ENCODE results near the gene BST1. TPM values are rescaled to one million over a fixed set of nuclear protein-coding genes. Genes with fewer than 3 reads are reported as not detected.

BST1 gene
- total and polyA plus RNA-seq, 2 donors (not counting 3 experiments of a cell fraction or from before 2014, with no cell fraction given), result 10.7 to 14.0 TPM

DNA sequence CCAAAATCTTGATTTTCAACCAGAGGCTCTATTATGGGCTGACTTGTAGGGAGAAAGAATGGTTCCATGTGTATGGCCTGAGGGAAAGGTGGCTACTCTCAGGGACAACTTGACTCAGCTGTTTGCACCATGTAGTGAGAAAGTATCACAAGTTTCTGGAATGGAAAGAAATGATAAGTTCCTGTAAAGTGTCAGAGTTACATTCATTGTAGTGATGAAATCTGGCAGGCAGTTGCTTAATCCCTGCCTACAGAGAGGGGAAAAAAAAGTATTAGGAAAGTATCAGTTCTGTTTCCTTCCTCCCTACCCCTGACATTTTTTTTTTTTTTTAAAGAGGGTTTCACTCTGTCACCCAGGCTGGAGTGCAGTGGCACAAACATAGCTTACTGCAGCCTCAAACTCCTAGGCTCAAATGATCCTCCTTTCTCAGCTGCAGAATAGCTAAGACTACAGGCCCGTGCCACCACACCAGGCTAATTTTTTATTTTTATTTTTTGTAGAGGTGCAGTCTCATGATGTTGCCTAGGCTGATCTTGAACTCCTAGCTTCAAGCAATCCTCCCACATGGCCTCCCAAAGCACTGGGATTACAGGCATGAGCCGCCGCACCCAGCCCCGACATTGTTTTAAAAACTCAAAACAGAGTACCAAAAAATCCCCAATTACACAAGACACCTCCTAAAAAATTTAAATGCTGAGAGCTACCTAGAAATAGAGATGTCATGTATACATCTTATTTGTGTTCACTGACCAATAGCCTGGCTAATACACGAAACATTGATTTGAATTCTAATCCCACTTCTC lies 42.9 kb upstream of the BST1 start:
- Histone ChIP-seq H3K79me2 (ENCODE audit: control insufficient read depth, insufficient read depth, low read length) (peaks cover 1% of the 10 kb centered on the region), H3K4me1 (ENCODE audit: control insufficient read depth, extremely low read depth, insufficient read depth, low read length) (peaks cover 10% of the 10 kb centered on the region), H3K4me3 (replicated peaks in 1 of 3; ENCODE audit: insufficient read depth in 1 of 3, low read depth in 1 of 3, low read length in 3 of 3) (no peak overlapping the region), H3K9me3 (replicated peaks; ENCODE audit: control insufficient read depth, insufficient read depth, low read length) (no peaks in the 10 kb centered on the region), H3K9me1 (replicated peaks; ENCODE audit: control insufficient read depth, extremely low read depth, insufficient read depth, low read length) (no peaks in the 10 kb centered on the region), H3K4me2 (ENCODE audit: insufficient read depth, low read length) (no peak overlapping the region), H4K20me1 (replicated peaks; ENCODE audit: control insufficient read depth, extremely low read depth, insufficient read depth, low read length) (no peaks in the 10 kb centered on the region), H3K9ac (replicated peaks; ENCODE audit: extremely low read depth, insufficient read depth, low read length) (no peak overlapping the region), H2AFZ (ENCODE audit: low read depth, low read length) (no peak overlapping the region), H3K27me3 (ENCODE audit: control insufficient read depth in 2 of 2, insufficient read depth in 2 of 2, low read length in 2 of 2) (no peaks in the 10 kb centered on the region), H3K36me3 (ENCODE audit: control insufficient read depth in 2 of 2, extremely low read depth in 1 of 2, insufficient read depth in 2 of 2, low read length in 2 of 2) (no peaks in the 10 kb centered on the region), H3K27ac (ENCODE audit: insufficient read depth, low read depth, low read length) (no peak overlapping the region)
- intact Hi-C loops (cut with micrococcal nuclease) (loop anchor here (10.0 kb wide), 2 partner anchors 425 to 565 kb away; partner anchors contain the start of gene TAPT1), dilution Hi-C loops (cut with MboI; ENCODE audit: extremely low pct_ligation_motif_present, low sequenced_read_pairs) (no loop called here)
- no TSS peak for BruUV-seq (replicated peaks)
- CTCF ChIA-PET, result no interaction called here
- POLR2A ChIA-PET, result no interaction called here
- TF ChIP-seq POLR2A (IDR thresholded peaks at IDR 0.05; ENCODE audit: low read depth, low read length), result no peak
- TF ChIP-seq GATA2 (IDR thresholded peaks at IDR 0.05; ENCODE audit: insufficient read depth, insufficient read length, low read depth, low read length), result no peak
- TF ChIP-seq, protein P1, sequence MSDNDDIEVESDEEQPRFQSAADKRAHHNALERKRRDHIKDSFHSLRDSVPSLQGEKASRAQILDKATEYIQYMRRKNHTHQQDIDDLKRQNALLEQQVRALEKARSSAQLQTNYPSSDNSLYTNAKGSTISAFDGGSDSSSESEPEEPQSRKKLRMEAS (IDR thresholded peaks at IDR 0.05; ENCODE audit: insufficient read depth, insufficient read length), result no peak
- TF ChIP-seq POLR2AphosphoS5 (IDR thresholded peaks at IDR 0.05; ENCODE audit: insufficient read depth, low read depth, low read length), result no peak
- DNase-seq (ENCODE audit: low read depth, low spot score) (peak; percentile 24), FAIRE-seq (no peak)

DNA sequence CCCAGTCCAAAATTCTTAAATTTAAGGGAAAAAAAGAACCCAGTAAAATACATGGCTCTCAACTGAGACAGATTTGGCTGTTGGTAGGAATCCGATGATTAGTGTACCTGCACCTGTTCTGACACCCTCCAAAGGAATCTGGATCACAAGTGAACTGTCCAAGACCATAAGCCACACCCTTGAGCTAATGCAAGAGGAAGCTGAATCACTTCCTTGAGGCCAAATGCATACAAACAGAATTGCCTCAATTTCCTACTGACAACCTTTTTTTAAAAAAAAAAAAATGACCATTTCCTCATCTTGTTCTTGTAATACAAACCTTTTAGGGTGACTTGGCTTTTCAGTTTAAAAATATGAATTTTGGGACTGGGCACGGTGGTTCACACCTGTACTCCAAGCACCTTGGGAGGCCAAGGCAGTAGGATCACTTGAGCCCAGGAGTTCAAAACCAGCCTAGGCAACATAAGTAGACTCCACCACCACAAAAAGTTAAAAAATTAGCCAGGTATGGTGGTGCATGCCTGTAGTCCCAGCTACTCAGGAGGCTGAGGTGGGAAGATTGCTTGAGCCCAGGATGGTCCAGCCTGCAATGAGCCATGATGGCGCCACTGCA lies 37.0 kb upstream of the BST1 start:
- no peak overlapping the region for H2AFZ ChIP-seq (ENCODE audit: low read depth, low read length)
- H3K36me3 ChIP-seq (ENCODE audit: control insufficient read depth in 2 of 2, extremely low read depth in 1 of 2, insufficient read depth in 2 of 2, low read length in 2 of 2), result peaks cover 0 to 3% of the 10 kb centered on the region in 2 experiments
- H3K9ac ChIP-seq (replicated peaks; ENCODE audit: extremely low read depth, insufficient read depth, low read length), result peak overlapping the region; percentile 26
- H4K20me1 ChIP-seq (replicated peaks; ENCODE audit: control insufficient read depth, extremely low read depth, insufficient read depth, low read length), result no peaks in the 10 kb centered on the region
- no peak overlapping the region for H3K4me3 ChIP-seq (replicated peaks in 1 of 3; ENCODE audit: insufficient read depth in 1 of 3, low read depth in 1 of 3, low read length in 3 of 3)
- ChIA-PET CTCF (interaction anchor here (0.5 to 1.3 kb wide), 2 partner anchors 10 to 12 kb away, joined by 3 to 7 read pairs; no protein-coding TSS in a partner anchor), POLR2A (interaction anchor here (0.6 to 1.1 kb wide), 3 partner anchors 15 to 159 kb away, joined by 3 to 4 read pairs (median 3); partner anchors contain the start of gene FAM200B)
- TSS peak; percentile 63 for BruUV-seq (replicated peaks)
- H3K9me3 ChIP-seq (replicated peaks; ENCODE audit: control insufficient read depth, insufficient read depth, low read length), result no peaks in the 10 kb centered on the region
- no peaks in the 10 kb centered on the region for H3K27me3 ChIP-seq (ENCODE audit: control insufficient read depth in 2 of 2, insufficient read depth in 2 of 2, low read length in 2 of 2)
- peak overlapping the region; percentile 71 for H3K4me2 ChIP-seq (ENCODE audit: insufficient read depth, low read length)
- H3K79me2 ChIP-seq (ENCODE audit: control insufficient read depth, insufficient read depth, low read length), result peaks cover 24% of the 10 kb centered on the region
- H3K9me1 ChIP-seq (replicated peaks; ENCODE audit: control insufficient read depth, extremely low read depth, insufficient read depth, low read length), result no peaks in the 10 kb centered on the region
- DNase-seq (ENCODE audit: low read depth, low spot score), result peak; percentile 60
- intact Hi-C loops (cut with micrococcal nuclease), result loop anchor here (1.0 kb wide), 3 partner anchors 11 to 24 kb away; partner anchors contain the start of genes FAM200B and FBXL5
- peak overlapping the region; percentile 77 for H3K27ac ChIP-seq (ENCODE audit: insufficient read depth, low read depth, low read length)
- TF ChIP-seq, protein P2, sequence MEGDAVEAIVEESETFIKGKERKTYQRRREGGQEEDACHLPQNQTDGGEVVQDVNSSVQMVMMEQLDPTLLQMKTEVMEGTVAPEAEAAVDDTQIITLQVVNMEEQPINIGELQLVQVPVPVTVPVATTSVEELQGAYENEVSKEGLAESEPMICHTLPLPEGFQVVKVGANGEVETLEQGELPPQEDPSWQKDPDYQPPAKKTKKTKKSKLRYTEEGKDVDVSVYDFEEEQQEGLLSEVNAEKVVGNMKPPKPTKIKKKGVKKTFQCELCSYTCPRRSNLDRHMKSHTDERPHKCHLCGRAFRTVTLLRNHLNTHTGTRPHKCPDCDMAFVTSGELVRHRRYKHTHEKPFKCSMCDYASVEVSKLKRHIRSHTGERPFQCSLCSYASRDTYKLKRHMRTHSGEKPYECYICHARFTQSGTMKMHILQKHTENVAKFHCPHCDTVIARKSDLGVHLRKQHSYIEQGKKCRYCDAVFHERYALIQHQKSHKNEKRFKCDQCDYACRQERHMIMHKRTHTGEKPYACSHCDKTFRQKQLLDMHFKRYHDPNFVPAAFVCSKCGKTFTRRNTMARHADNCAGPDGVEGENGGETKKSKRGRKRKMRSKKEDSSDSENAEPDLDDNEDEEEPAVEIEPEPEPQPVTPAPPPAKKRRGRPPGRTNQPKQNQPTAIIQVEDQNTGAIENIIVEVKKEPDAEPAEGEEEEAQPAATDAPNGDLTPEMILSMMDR (IDR thresholded peaks at IDR 0.05; ENCODE audit: extremely low read depth in 1 of 2, insufficient read depth in 1 of 2, low read depth in 1 of 2, low read length in 2 of 2), result no peak
- TF ChIP-seq JUN (IDR thresholded peaks at IDR 0.05; ENCODE audit: borderline replicate concordance, insufficient read depth, insufficient read length, low read depth) (peak; percentile 87), POLR2AphosphoS5 (IDR thresholded peaks at IDR 0.05; ENCODE audit: insufficient read depth, low read depth, low read length) (peak; percentile 70), EZH2 (IDR thresholded peaks at IDR 0.05; ENCODE audit: borderline replicate concordance, low read depth, low read length, severe bottlenecking) (no peak), FOS (IDR thresholded peaks at IDR 0.05; ENCODE audit: borderline replicate concordance, insufficient read depth, low read length) (peak; percentile 82), POLR2A (IDR thresholded peaks at IDR 0.05; ENCODE audit: low read depth, low read length) (no peak), GATA2 (IDR thresholded peaks at IDR 0.05; ENCODE audit: insufficient read depth, insufficient read length, low read depth, low read length) (no peak)
- TF ChIP-seq, protein P1 (IDR thresholded peaks at IDR 0.05; ENCODE audit: insufficient read depth, insufficient read length), result no peak
- dilution Hi-C loops (cut with MboI; ENCODE audit: extremely low pct_ligation_motif_present, low sequenced_read_pairs), result no loop called here
- H3K4me1 ChIP-seq (ENCODE audit: control insufficient read depth, extremely low read depth, insufficient read depth, low read length), result peaks cover 35% of the 10 kb centered on the region
- FAIRE-seq, result peak; percentile 77
